ENCODE results near the gene UFL1.
"Not testable (repeated sequence)": the region's sequence is repeated elsewhere in the genome, so short reads cannot be mapped to it uniquely, and the experiment has no call there.

The UFL1 gene

GRCh38 chr6:96521644-96522464 is at the start of gene UFL1:
Gene UFL1 (plus strand): TSS chr6:96521806. CDS start chr6:96521874, 68 bp downstream.
- peak; percentile 94 for DNase-seq

- DNase-seq = not testable (repeated sequence)
Measured at GRCh38 chr6:96472291-96472690, 49.3 kb upstream of the UFL1 start.

GRCh38 chr6:96478695-96479094 is 42.9 kb upstream of the UFL1 start:
- DNase-seq = no peak

- no peak for DNase-seq
Measured at GRCh38 chr6:96491926-96492325, 29.7 kb upstream of the UFL1 start.

DNA sequence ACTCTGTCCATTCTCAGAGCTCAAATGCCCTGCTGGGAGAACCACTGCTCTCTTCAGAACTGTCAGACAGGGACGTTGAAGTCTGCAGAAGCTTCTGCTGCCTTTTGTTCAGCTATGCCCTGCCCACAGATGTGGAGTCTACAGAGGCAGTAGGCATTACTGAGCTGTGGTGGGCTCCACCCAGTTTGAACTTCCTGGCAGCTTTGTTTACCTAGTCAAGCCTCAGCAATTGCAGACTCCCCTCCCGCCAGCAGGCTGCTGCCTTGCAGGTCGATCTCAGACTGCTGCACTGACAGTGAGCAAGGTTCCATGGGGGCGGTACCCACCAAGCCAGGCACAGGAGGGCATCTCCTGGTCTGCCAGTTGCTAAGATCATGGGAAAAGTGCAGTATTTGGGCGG is 21.8 kb upstream of the UFL1 start:
- no peak for DNase-seq

DNA sequence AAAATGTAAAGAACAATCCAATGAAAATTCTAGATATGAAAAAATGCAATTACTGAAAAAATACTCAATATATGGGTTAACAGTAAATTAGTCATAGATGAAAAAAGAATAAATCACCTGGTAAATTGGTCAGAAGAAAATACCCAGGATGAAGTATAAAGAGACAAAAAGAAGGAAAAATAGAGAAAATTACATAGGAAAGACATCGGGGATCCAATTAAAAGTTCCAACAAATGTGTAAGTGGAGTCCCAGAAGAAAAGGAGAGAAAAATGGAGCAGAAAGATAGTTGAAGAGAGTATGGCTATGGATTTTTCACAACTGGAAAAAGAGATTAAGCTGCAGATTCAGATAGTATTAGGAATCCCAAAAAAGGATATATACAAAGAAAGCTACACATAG is 18.7 kb upstream of the UFL1 start:
- no peak for DNase-seq

- no peak for DNase-seq
Measured at GRCh38 chr6:96505363-96505762, 16.2 kb upstream of the UFL1 start.

DNA sequence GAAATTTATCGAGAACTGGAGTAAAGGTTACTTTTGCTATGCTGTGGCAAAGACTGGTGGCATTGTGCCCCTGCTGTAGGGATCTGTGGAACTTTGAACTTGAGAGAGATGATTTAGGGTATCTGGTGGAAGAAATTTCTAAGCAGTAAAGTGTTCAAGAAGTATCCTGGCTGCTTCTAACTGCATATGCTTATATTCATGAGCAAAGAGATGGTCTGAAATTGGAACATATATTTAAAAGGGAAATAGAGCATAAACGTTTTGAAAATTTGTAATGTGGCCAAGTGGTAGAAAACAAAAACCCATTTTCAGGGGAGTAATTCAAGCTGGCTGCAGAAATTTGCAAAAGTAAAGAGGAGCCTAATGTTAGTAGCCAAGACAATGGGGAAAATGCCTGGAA is 12.3 kb upstream of the UFL1 start:
- DNase-seq = no peak

- DNase-seq = peak; percentile 50
Measured at GRCh38 chr6:96520171-96521115, 1.2 kb upstream of the UFL1 start.

DNA sequence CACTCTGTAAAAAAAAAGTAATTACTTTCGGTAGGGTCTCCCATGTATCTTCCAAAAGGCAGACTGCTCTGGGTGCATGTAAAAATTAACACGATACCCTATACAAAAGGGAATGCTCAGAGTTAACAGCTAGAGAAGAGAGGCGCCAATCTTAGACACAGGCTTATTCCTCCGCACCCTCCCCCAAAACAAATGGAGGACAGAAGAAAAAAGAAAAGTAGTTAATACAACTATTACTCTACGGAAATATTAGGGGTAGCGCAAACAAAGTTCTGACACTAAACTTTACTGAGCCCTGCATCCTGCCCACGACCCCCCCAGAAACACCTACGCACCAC is 331 bp upstream of the UFL1 start:
- no peak for DNase-seq

GRCh38 chr6:96522465-96523009 is 931 bp downstream of the UFL1 start:
- no peak for DNase-seq

GRCh38 chr6:96528193-96528592 is 6.6 kb downstream of the UFL1 start:
- no peak for DNase-seq

DNA sequence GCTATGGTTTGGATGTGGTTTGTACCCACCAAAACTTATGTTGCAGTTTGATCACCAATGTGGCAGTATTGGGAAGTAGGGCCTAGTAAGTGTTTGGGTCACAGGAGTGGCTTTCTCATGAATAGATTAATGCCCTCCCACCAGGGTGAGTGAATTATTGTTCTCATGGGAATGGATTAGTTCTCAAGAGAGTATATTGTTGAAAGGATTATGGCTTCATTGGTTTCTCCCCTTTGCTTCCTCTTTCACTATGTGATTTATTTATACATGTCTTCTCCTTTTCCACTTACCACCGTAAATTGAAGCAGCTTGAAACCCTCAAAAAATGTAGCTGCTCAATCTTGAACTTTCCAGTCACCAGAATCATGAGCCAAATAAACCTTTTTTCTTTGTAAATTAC is 10.8 kb downstream of the UFL1 start:
- DNase-seq = no peak

- no peak for DNase-seq
Measured at GRCh38 chr6:96537726-96538125, 16.1 kb downstream of the UFL1 start.

- peak; percentile 52 for DNase-seq
Measured at GRCh38 chr6:96542702-96543101, 21.1 kb downstream of the UFL1 start.

DNA sequence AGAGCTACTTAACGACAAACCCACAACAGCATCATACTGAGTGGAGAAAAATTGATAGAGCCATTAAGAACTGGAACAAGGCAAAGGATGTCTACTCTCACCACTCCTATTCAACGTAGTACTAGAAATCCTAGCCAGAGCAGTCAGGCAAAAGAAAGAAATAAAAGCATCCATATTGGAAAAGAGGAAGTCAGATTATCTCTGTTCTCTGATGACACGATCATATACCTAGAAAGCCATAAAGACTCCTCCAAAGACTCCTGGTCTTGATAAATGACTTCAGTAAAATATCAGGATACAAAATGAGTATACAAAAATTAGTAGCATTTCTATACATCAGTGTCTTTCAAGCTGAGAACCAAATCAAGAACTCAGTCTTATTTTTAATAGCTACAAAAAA is 24.3 kb downstream of the UFL1 start:
- no peak for DNase-seq

- DNase-seq = no peak
Measured at GRCh38 chr6:96547654-96548053, 26.0 kb downstream of the UFL1 start.

- DNase-seq = no peak
Measured at GRCh38 chr6:96554558-96554957, 33.0 kb downstream of the UFL1 start.

DNA sequence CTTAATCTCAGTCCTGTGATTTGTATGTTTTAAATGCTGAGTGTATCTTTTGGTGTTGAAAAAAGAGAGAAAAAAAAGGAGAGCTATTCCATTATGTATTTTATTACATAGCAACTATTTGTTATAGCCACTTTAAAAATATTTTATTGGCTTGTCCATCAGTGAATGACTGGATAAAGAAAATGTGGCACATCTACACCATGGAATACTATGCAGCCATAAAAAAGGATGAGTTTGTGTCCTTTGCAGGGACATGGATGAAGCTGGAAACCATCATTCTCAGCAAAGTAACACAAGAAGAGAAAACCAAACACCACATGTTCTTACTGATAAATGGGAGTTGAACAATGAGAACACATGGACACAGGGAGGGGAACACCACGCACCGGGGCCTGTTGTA is 38.1 kb downstream of the UFL1 start:
- DNase-seq = not testable (repeated sequence)

DNA sequence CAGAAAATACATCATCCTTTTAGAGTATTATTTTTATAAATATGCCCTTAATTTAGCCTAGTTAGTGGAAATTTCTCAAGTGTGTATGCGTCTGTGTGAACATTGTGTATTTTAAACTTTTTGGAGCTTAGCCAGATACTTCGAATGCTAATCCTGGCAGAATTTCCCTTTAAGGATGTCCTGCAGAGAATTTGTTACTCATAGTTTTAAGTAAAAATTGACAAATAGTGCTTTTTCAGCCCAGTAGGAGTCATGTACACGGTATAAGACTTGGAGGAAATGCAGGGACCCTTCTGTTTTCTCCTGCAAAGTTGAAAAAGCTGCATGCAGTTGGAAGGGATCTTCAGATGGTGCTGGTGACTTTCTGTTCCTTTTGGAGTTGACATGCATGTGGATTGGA is 41.3 kb downstream of the UFL1 start, which contains the start of gene FHL5:
Gene FHL5, plus strand, starts transcription at position 243 of the 400 bp plus-strand sequence. CDS start 40,486 bp downstream, outside the sequence.
- no peak for DNase-seq

DNA sequence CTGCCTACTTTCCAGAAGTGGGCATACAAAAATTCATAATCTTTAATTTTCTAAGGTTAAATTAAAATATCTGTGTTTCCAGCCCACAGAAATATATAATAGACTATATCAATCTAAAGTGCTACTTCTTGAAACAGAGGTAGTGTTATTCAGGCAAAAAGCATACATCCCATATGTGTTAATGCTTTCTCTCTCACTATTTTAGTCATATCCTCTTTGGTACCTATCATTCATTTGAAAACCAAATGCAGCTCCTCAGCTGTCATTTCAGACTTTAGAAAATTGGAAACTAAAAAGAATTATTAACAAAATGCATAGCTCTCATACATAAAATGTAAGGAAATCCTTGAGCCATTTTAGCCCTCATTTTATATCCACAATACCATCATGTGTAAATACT is 42.2 kb downstream of the UFL1 start:
- DNase-seq = no peak

- DNase-seq = no peak
Measured at GRCh38 chr6:96570053-96570452, 48.4 kb downstream of the UFL1 start.

- no peak for DNase-seq
Measured at GRCh38 chr6:96571551-96571950, 49.9 kb downstream of the UFL1 start.

- peak; percentile 4 for DNase-seq
Measured at GRCh38 chr6:96575359-96575758, 53.8 kb downstream of the UFL1 start.
